ACC112 (cell line): ENCODE data around the gene HJV.

ENCODE experiments used
- H2AFZ ChIP-seq: fragments of 200-600 bp; sonication (generic); one replicate; pipeline ENCODE4 v1.6.0; 2017; ENCODE audit warnings: antibody characterized with exemption, low read length; ENCODE audit not compliant: unreplicated experiment
- H3K27ac ChIP-seq: fragments of 200-600 bp; sonication (generic); 2 replicates; pipeline ENCODE4 v1.5.1; 2014; ENCODE audit warnings: low read depth, mild to moderate bottlenecking, antibody characterized with exemption, low read length, moderate library complexity
- H3K27me3 ChIP-seq: fragments of 200-600 bp; sonication (generic); 2 replicates; pipeline ENCODE4 v1.6.1; 2014; ENCODE audit warnings: mild to moderate bottlenecking, antibody characterized with exemption, low read length, moderate library complexity, mixed read lengths; ENCODE audit not compliant: insufficient read depth
- H3K36me3 ChIP-seq: fragments of 200-600 bp; sonication (generic); 2 replicates; pipeline ENCODE4 v1.6.1; 2016; ENCODE audit warnings: mild to moderate bottlenecking, antibody characterized with exemption, low read length, moderate library complexity, mixed read lengths; ENCODE audit not compliant: insufficient read depth
- H3K4me1 ChIP-seq: fragments of 200-600 bp; sonication (generic); one replicate; pipeline ENCODE4 v1.6.1; 2016; ENCODE audit warnings: low read length, mixed read lengths; ENCODE audit not compliant: insufficient read depth, unreplicated experiment, control insufficient read depth
- H3K4me3 ChIP-seq: fragments of 200-600 bp; sonication (generic); 2 replicates; pipeline ENCODE4 v1.5.1; 2014; ENCODE audit warnings: mild to moderate bottlenecking, low read depth, low read length
- H3K79me2 ChIP-seq: fragments of 200-600 bp; sonication (generic); one replicate; pipeline ENCODE4 v1.6.0; 2016; ENCODE audit warnings: low read length; ENCODE audit not compliant: control insufficient read depth, unreplicated experiment, insufficient read depth

Gene HJV

GRCh38 chr1:145997718-145998023 is 23.9 kb downstream of the HJV start:
- Histone ChIP-seq H3K27me3 (no peaks in the 10 kb centered on the region), H3K4me3 (peak overlapping the region; percentile 85), H2AFZ (peak overlapping the region; percentile 36), H3K4me1 (peaks cover 37% of the 10 kb centered on the region), H3K79me2 (peaks cover 37% of the 10 kb centered on the region), H3K27ac (peak overlapping the region; percentile 76), H3K36me3 (peaks cover 32% of the 10 kb centered on the region)

GRCh38 chr1:145997016-145997717 is 24.4 kb downstream of the HJV start:
- H3K4me1 ChIP-seq: peaks cover 40% of the 10 kb centered on the region
- no peaks in the 10 kb centered on the region for H3K27me3 ChIP-seq
- peak overlapping the region; percentile 76 for H3K27ac ChIP-seq
- peaks cover 34% of the 10 kb centered on the region for H3K36me3 ChIP-seq
- H3K4me3 ChIP-seq: peak overlapping the region; percentile 85
- peak overlapping the region; percentile 36 for H2AFZ ChIP-seq
- H3K79me2 ChIP-seq: peaks cover 37% of the 10 kb centered on the region

- H3K4me3 ChIP-seq: peak within 1 kb of the TSS; percentile 85
- H3K36me3 ChIP-seq: peaks cover 34% of the 10 kb centered on the region
- H3K4me1 ChIP-seq: peaks cover 40% of the 10 kb centered on the region
- H3K27me3 ChIP-seq: no peaks in the 10 kb centered on the region
- peak within 1 kb of the TSS; percentile 36 for H2AFZ ChIP-seq
- H3K79me2 ChIP-seq: peaks cover 37% of the 10 kb centered on the region
- H3K27ac ChIP-seq: peak within 1 kb of the TSS; percentile 76
Observed at GRCh38 chr1:145996433-145997015, 25.0 kb downstream of the HJV start, which contains the start of gene TXNIP. TSS of gene TXNIP (minus strand) at chr1:145996579. CDS start at chr1:145996266, 313 bp downstream.

GRCh38 chr1:145995964-145996432 is 25.5 kb downstream of the HJV start:
- H3K27me3 ChIP-seq: no peaks in the 10 kb centered on the region
- H3K4me3 ChIP-seq: peak overlapping the region; percentile 85
- peaks cover 37% of the 10 kb centered on the region for H3K79me2 ChIP-seq
- H2AFZ ChIP-seq: no peak overlapping the region
- H3K36me3 ChIP-seq: peaks cover 34% of the 10 kb centered on the region
- H3K4me1 ChIP-seq: peaks cover 37% of the 10 kb centered on the region
- H3K27ac ChIP-seq: peak overlapping the region; percentile 48

- Histone ChIP-seq H3K79me2 (peaks cover 37% of the 10 kb centered on the region), H3K27me3 (no peaks in the 10 kb centered on the region), H3K36me3 (peaks cover 34% of the 10 kb centered on the region), H3K4me1 (peaks cover 37% of the 10 kb centered on the region), H3K27ac (peak overlapping the region; percentile 48; the same call in 1 of the 2 replicates), H3K4me3 (peak overlapping the region; percentile 85), H2AFZ (no peak overlapping the region)
Observed at GRCh38 chr1:145995148-145995881, 26.2 kb downstream of the HJV start.

- H3K4me1 ChIP-seq: peaks cover 33% of the 10 kb centered on the region
Observed at GRCh38 chr1:145994391-145995120, 27.0 kb downstream of the HJV start.

GRCh38 chr1:145993618-145994390 is 27.7 kb downstream of the HJV start:
- Histone ChIP-seq H3K4me1 (peaks cover 27% of the 10 kb centered on the region), H3K36me3 (peaks cover 34% of the 10 kb centered on the region), H2AFZ (no peak overlapping the region), H3K27ac (peak overlapping the region; percentile 0), H3K79me2 (peaks cover 37% of the 10 kb centered on the region), H3K27me3 (no peaks in the 10 kb centered on the region), H3K4me3 (peak overlapping the region; percentile 85)

More at GRCh38 chr1:145994391-145995120, 27.0 kb downstream of the HJV start:
- Histone ChIP-seq H3K36me3 (peaks cover 34% of the 10 kb centered on the region), H3K4me3 (peak overlapping the region; percentile 85), H2AFZ (no peak overlapping the region), H3K79me2 (peaks cover 37% of the 10 kb centered on the region), H3K27me3 (no peaks in the 10 kb centered on the region), H3K27ac (0 out of 2 replicates have a peak overlapping the region, but pooled peaks have one; percentile 48)

GRCh38 chr1:145992958-145993617 is 28.4 kb downstream of the HJV start:
- Histone ChIP-seq H3K79me2 (peaks cover 37% of the 10 kb centered on the region), H3K27me3 (no peaks in the 10 kb centered on the region), H3K4me3 (peak overlapping the region; percentile 85), H3K27ac (peak overlapping the region; percentile 35), H2AFZ (no peak overlapping the region), H3K4me1 (peaks cover 26% of the 10 kb centered on the region), H3K36me3 (peaks cover 34% of the 10 kb centered on the region)

GRCh38 chr1:145992502-145992936 is 29.0 kb downstream of the HJV start:
- peaks cover 34% of the 10 kb centered on the region for H3K36me3 ChIP-seq
- peak overlapping the region; percentile 35; the same call in 1 of the 2 replicates for H3K27ac ChIP-seq
- peaks cover 20% of the 10 kb centered on the region for H3K4me1 ChIP-seq
- peak overlapping the region; percentile 85 for H3K4me3 ChIP-seq
- peaks cover 37% of the 10 kb centered on the region for H3K79me2 ChIP-seq
- H3K27me3 ChIP-seq: no peaks in the 10 kb centered on the region
- H2AFZ ChIP-seq: no peak overlapping the region
